Stimulated activated CD4-positive, alpha-beta T cell treated with anti-CD3 and anti-CD28 coated beads, Interleukin-1b, Interleukin-23, amount 100 ng/mL, for 48 hours (primary cell): ENCODE data around the gene KCNA10.

Experiments
- DNase-seq: peaks from one replicate; pipeline ENCODE4 v3.0.0-alpha.2; 2020

KCNA10 gene

GRCh38 chr1:110519125-110519810 lies at the start of gene KCNA10:
KCNA10 (minus strand) TSS chr1:110519175; CDS start chr1:110518787, 388 bp downstream.
- no peak for DNase-seq

GRCh38 chr1:110566836-110567235 lies 47.9 kb upstream of the KCNA10 start:
- no peak for DNase-seq

DNA sequence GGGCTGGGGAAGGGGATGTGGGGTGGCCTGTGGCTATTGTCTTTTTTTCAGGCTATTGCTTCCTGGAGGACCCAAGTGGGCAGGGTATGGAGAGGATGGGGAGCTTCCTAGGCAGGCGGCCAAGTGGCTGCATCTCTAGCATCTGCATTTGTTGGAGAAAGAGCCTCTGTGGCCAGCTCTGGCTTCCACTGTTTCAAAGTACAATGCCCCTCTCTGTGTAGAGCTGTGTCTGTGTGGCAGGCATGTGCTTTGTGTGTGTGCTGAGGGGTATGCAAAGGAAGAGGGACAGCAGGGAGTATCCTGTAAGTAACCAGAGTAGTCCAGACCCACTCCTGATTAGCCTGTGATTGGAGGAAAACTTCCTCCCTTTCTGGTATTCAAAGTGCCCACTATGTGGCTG lies 46.6 kb upstream of the KCNA10 start:
- DNase-seq, result no peak

DNA sequence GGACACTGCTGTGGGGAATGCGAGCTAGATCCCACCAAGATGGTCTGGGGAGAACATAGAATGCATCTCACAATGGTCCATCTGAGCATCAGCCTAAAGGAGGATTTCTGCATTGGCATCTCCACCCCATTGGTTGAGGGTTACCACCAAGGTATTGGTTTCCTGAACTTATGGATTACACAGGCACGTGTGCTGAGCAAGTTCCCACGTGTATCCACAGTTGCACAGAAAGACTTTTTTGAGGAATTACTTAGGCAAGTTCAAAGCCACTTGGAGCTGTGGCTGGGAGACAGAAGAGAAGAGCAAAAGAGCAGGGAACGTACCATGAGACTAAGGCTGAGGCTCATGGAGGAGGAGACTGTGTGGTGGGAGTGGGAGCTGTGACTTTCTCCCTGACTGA lies 44.1 kb upstream of the KCNA10 start:
- DNase-seq, result no peak

- DNase-seq, result no peak
Measured at GRCh38 chr1:110561596-110561995, 42.6 kb upstream of the KCNA10 start.

GRCh38 chr1:110559157-110559556 lies 40.2 kb upstream of the KCNA10 start:
- peak; percentile 12 for DNase-seq

- no peak for DNase-seq
Measured at GRCh38 chr1:110557481-110557880, 38.5 kb upstream of the KCNA10 start.

GRCh38 chr1:110556471-110556807 lies 37.5 kb upstream of the KCNA10 start:
- DNase-seq, result no peak

GRCh38 chr1:110555807-110556470 lies 37.0 kb upstream of the KCNA10 start:
- no peak for DNase-seq

GRCh38 chr1:110554871-110555801 lies 36.2 kb upstream of the KCNA10 start:
- DNase-seq, result peak; percentile 52

DNA sequence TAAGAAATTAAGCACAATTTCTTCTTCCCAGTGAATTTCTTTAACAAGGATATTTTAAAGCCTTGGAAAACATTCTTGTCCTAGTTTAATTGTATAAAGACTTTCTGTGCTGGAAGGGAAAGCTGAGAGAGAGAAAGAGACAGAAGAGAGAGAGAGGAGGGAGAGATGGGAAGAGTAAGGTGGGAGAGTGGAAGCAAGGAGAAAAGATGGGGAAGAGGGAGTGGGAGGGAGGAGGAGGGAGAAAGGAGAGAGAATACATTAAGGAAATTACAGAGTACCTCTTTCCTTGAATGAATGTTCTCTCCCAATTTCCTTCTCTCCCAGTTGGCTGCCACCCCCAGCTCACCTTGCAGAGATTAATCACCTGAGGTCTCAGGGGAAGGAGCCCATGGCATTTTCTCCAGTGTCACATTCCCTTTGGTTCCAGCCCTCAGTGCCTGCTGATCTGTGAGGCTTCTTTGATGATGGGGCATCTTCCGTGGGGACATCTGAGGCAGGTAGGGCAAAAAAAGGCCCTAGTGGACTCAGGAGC lies 32.4 kb upstream of the KCNA10 start:
- no peak for DNase-seq

DNA sequence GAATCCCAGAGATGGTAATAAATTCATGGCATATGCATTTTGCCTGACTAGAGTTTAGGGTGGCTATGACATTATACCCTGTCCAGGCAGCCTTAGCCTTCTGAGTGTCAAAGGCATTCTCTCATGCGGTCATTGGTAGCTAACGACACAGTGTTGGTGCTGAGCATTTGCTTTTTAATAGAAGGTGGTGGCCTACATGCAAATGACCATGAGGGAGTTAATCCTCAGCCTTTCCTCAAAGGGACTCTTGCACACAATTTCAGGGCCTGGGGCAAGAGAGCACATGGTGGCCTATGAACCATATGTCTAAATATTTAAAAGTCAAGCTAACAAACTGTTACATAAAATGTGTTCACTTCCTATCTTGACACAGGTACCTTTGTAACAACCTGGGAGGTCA lies 30.9 kb upstream of the KCNA10 start:
- DNase-seq, result no peak

- no peak for DNase-seq
Measured at GRCh38 chr1:110548381-110548780, 29.4 kb upstream of the KCNA10 start.

DNA sequence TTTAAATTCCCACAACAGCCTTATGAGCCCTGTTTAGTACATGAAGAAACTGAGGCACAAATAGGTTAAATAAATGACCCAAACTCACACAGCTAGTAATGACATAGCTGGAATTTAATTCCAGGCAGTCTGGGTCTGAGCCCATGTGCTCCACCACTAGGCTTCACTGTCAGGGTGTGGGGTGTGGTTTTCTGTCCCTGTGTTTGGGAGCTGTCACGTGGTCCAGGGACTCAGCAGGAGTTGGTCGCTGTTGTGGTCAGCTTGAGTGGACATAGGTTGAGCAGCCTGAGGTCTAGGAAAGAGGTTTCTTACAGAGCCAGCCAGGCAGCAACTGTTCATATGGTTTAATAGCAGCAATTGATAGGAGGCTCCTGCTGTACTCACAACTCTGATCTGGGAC lies 28.0 kb upstream of the KCNA10 start:
- no peak for DNase-seq

DNA sequence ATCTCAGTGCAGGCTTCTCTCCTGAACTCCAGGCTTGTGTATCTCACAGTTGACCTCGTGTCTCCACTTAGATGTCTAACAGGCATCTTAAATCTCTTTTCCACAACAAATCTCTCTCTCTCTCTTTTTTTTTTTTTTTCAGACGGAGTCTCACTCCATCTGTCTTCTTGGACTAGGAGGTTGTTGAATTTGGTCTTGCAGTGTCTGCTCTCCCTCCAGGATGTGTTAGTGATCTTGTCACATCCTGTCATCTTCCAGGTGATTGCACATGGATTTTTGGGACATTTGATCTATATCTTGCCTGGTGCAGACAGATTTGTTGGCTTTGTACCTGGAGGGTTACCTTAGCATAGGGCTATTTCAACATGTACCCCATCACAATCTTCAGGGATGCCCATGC lies 26.5 kb upstream of the KCNA10 start:
- DNase-seq, result no peak

DNA sequence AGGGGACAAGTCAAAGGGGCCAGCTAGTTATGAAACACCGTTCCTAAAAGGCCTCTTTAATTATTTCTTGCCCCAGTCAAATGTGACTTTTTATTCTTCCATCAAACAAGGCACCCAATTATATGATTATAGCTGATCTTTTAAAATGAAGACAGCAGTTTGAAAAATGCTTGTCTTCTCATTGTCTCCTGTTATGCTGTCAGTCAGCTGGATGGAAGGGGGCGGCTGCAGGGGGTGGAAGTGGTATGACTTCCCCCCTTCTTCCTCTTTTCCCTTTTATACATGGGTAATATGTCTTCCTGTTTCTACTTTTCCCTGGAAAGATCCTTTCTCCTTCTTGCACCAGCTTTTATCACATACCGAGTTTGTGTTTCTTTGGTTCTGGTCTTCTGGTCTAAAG lies 25.8 kb upstream of the KCNA10 start:
- DNase-seq, result no peak

GRCh38 chr1:110542725-110543124 lies 23.8 kb upstream of the KCNA10 start:
- DNase-seq, result no peak

DNA sequence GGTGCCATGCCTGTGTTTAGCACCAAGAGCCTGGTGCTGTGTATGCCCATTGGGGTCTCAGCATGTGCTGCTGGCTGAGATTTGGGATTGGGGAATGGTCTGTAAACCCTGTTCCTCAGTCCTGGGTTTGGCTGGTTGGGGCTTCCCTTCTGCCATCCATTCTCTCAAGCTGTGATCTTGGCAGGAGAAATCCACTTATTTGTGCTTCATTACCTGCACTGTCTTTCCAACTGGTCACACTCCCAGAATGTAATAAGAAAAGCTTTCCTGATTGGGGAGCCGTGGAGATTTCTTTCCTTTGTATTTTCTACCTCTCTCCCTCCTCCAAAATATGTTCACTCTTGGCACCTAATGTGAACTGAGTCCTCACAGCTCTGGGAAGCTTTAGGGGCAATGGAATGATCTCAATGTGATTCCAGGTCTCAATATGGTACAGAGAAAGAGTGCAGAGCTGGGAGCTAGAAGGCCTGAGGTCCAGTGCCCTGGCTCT lies 23.0 kb upstream of the KCNA10 start:
- DNase-seq, result no peak

- no peak for DNase-seq
Measured at GRCh38 chr1:110540891-110541685, 22.1 kb upstream of the KCNA10 start.

DNA sequence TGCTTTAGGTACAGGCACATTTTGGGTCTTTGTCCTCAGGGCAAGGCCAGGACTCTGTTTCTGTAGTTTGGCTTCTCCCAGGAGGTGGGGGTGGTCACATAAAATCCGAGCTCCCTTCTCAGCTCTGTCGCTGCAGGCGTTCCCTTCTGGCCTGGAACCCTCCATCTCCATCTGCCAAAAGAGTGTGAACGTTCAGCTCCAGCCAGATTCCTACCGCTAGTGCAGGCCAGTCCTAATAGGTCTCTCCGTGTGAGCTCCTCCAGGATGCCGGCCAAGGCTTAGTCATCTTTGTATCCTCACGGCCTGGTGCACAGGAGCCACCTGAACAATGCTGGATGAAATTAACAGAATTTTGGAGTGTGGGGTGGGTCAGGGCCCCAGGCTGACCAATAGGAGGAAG lies 19.9 kb upstream of the KCNA10 start:
- DNase-seq, result no peak

DNA sequence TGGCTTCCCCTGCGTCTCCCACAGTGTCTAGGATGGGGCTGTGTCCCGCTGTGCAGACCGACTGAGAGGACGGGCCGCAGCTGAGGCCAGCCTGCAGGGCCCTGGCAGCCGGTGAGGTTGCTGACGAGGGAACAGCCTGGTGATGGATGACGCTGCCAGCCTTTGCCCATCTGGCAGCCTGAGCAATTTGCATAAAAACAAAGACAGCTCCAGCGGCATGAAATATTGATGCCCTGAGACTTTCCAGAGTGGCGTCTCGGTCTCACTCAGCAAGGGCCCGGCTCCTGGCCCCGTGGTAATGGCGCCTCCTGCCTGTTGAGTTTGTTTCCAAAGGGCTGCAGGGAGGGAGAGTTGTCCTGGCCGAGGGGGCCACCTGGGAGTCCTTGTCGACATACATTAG lies 19.1 kb upstream of the KCNA10 start:
- no peak for DNase-seq

DNA sequence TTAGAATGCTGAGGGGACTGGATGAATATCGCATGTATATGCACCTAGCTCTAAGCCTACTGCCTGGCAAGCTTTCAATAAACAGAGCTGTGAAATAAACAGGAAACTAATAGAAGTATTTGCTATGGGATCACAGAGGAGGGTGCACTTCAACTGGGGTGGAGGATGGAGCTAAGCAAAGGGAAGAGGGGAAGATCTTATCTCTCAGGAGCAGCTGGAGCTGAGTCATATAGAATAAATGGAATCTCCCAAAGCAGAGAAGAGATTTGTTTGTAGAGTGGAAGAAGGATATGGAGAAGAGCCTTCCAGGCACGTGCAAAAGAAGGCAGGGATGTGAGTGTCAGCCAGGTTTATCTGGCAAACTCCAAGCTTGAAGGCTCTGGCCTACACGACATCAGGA lies 17.0 kb upstream of the KCNA10 start:
- no peak for DNase-seq

DNA sequence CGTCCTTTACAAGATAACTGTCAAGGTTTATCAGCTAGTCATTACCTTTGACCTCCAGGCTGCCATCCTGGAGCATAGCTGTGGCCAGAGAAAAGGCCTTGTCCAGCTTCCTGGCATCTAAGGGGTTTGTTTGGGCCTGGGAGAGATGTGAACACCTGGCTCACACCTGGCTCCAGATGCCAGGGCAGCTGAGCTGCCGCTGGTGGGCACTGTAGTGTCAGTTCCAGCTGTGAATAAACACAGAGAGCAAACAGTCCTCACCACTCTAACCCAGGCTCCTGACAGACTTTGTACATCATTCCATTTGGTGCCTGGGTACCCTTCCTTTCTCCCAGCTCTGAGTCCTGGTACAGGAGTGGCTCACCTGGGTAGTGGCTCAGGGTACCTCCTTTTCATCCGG lies 14.3 kb upstream of the KCNA10 start:
- no peak for DNase-seq
